Trophoblast cell (in vitro differentiated cells and primary cell): Measurements from ENCODE around the gene FN3K.

Source experiments
- DNase-seq, 2 donors: peaks; one replicate each; pipeline ENCODE4 v3.0.0-alpha.2; 2016
- H2AFZ ChIP-seq: 2 replicates; pipeline ENCODE4 v1.6.1; 2013; ENCODE audit warnings: low read length, moderate library complexity, mild to moderate bottlenecking; ENCODE audit not compliant: insufficient read depth, poor library complexity
- H2AK5ac ChIP-seq: 2 replicates; pipeline ENCODE4 v1.6.1; 2013; ENCODE audit warnings: mild to moderate bottlenecking, low read length
- H2BK120ac ChIP-seq: 2 replicates; pipeline ENCODE4 v1.6.1; 2013; ENCODE audit warnings: low read length, mild to moderate bottlenecking, moderate library complexity; ENCODE audit not compliant: insufficient read depth, poor library complexity
- H2BK12ac ChIP-seq: 2 replicates; pipeline ENCODE4 v1.6.1; 2013; ENCODE audit warnings: mild to moderate bottlenecking, low read length, moderate library complexity
- H2BK5ac ChIP-seq: 2 replicates; pipeline ENCODE4 v1.6.1; 2013; ENCODE audit warnings: low read length, low read depth, moderate library complexity, mild to moderate bottlenecking; ENCODE audit not compliant: poor library complexity
- H3K14ac ChIP-seq: 2 replicates; pipeline ENCODE4 v1.6.1; 2013; ENCODE audit warnings: mild to moderate bottlenecking, low read length
- H3K18ac ChIP-seq: 2 replicates; pipeline ENCODE4 v1.6.1; 2013; ENCODE audit warnings: mild to moderate bottlenecking, low read length
- H3K23ac ChIP-seq: 2 replicates; pipeline ENCODE4 v1.6.1; 2013; ENCODE audit warnings: low read length
- H3K27ac ChIP-seq: 2 replicates; pipeline ENCODE4 v1.5.1; 2013; ENCODE audit warnings: low read depth, mild to moderate bottlenecking, inconsistent platforms, low read length, moderate library complexity
- H3K27me3 ChIP-seq: 2 replicates; pipeline ENCODE4 v1.6.1; 2013; ENCODE audit warnings: inconsistent platforms, mild to moderate bottlenecking, low read length, moderate library complexity; ENCODE audit not compliant: insufficient read depth
- H3K36me3 ChIP-seq, 2 experiments: 1 replicate in 1 of 2; 2 replicates in 1 of 2; pipeline ENCODE4 v1.6.1; 2013; ENCODE audit warnings: low read length in 2 of 2, mild to moderate bottlenecking in 2 of 2, moderate library complexity in 1 of 2; ENCODE audit not compliant: insufficient read depth in 2 of 2, control insufficient read depth in 1 of 2
- H3K4ac ChIP-seq: 2 replicates; pipeline ENCODE4 v1.6.1; 2013; ENCODE audit warnings: low read depth, mild to moderate bottlenecking, low read length, moderate library complexity
- H3K4me1 ChIP-seq, 2 experiments: 1 replicate in 1 of 2; 2 replicates in 1 of 2; pipeline ENCODE4 v1.6.1; 2013; ENCODE audit warnings: low read length in 2 of 2, mild to moderate bottlenecking in 2 of 2, moderate library complexity in 1 of 2; ENCODE audit not compliant: insufficient read depth in 2 of 2, control insufficient read depth in 1 of 2
- H3K4me2 ChIP-seq: 2 replicates; pipeline ENCODE4 v1.6.1; 2013; ENCODE audit warnings: inconsistent platforms, mild to moderate bottlenecking, low read length, moderate library complexity
- H3K4me3 ChIP-seq: 2 replicates; pipeline ENCODE4 v1.5.1; 2013; ENCODE audit warnings: mild to moderate bottlenecking, low read depth, low read length, inconsistent platforms
- H3K79me1 ChIP-seq: one replicate; pipeline ENCODE4 v1.6.1; 2013; ENCODE audit warnings: low read length
- H3K79me2 ChIP-seq: 2 replicates; pipeline ENCODE4 v1.6.1; 2013; ENCODE audit warnings: low read length, mild to moderate bottlenecking; ENCODE audit not compliant: control insufficient read depth, insufficient read depth, poor library complexity
- H3K9ac ChIP-seq: 2 replicates; pipeline ENCODE4 v1.6.1; 2013; ENCODE audit warnings: mild to moderate bottlenecking, low read length
- H3K9me3 ChIP-seq: 2 replicates; pipeline ENCODE4 v1.6.1; 2013; ENCODE audit warnings: low read depth, mild to moderate bottlenecking, control low read depth, inconsistent platforms, low read length; ENCODE audit not compliant: insufficient read depth
- H4K12ac ChIP-seq: 2 replicates; pipeline ENCODE4 v1.6.1; 2013; ENCODE audit warnings: low read depth, mild to moderate bottlenecking, low read length, moderate library complexity
- H4K8ac ChIP-seq: 2 replicates; pipeline ENCODE4 v1.6.1; 2013; ENCODE audit warnings: low read depth, mild to moderate bottlenecking, low read length, moderate library complexity
- H4K91ac ChIP-seq: one replicate; pipeline ENCODE4 v1.6.1; 2013; ENCODE audit warnings: low read depth, mild to moderate bottlenecking, low read length, moderate library complexity
- WGBS: extraction: QIAGEN DNeasy Blood & Tissue Kit; methylation state at CpG from one replicate; pipeline ENCODE4 v1.1.7; 2013; ENCODE audit warnings: missing lambda C conversion rate; ENCODE audit not compliant: insufficient read length, insufficient coverage; ENCODE audit errors: extremely low coverage; 5-methylcytosine and 5-hydroxymethylcytosine counted together

The FN3K gene

GRCh38 chr17:82750241-82750908 is 15.0 kb downstream of the FN3K start:
- H3K4ac ChIP-seq = no peak overlapping the region
- H3K4me1 ChIP-seq = peaks cover 2 to 9% of the 10 kb centered on the region in 2 experiments
- no peak overlapping the region for H2BK120ac ChIP-seq
- H4K12ac ChIP-seq = no peak overlapping the region
- H2AFZ ChIP-seq = no peak overlapping the region
- no peak overlapping the region for H3K4me3 ChIP-seq
- H3K27ac ChIP-seq = no peak overlapping the region
- H3K4me2 ChIP-seq = no peak overlapping the region
- no peak overlapping the region for H2BK5ac ChIP-seq
- H3K18ac ChIP-seq = no peak overlapping the region
- no peak overlapping the region for H4K91ac ChIP-seq
- peaks cover 4% of the 10 kb centered on the region for H3K79me1 ChIP-seq
- DNase-seq = no peak
- H3K79me2 ChIP-seq = peaks cover 4% of the 10 kb centered on the region
- H3K9ac ChIP-seq = no peak overlapping the region
- no peak overlapping the region for H3K23ac ChIP-seq
- no peak overlapping the region for H2AK5ac ChIP-seq
- H2BK12ac ChIP-seq = no peak overlapping the region
- H3K27me3 ChIP-seq = peaks cover 8% of the 10 kb centered on the region
- no peak overlapping the region for H3K14ac ChIP-seq
- H3K36me3 ChIP-seq = no peaks in the 10 kb centered on the region
- H4K8ac ChIP-seq = no peak overlapping the region
- no CpG with 5 or more reads among the region's 40 CpGs for WGBS
- H3K9me3 ChIP-seq = peaks cover 6% of the 10 kb centered on the region

DNA sequence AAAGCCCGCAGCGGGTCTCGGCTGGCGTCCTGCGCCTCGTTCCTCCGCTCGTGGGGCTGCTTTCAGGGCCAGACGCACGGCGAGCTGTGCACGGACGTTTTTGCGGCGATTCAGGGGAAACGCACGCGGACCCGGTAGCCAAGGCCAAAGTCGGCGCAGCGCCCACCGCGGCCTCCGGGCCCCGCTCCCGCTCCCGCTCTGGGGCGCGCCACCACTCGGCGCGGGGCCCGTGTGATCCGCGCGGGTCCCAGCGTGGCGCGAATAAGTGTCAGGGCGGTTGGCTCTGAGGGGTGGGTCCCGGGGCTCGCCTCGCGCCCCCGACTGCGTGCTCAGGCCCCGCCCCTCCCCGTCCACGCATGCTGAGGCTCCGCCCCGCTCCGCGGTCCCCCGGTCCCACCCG is 15.8 kb downstream of the FN3K start:
- Histone ChIP-seq H3K36me3 (no peaks in the 10 kb centered on the region), H3K9me3 (peaks cover 6% of the 10 kb centered on the region), H3K27ac (no peak overlapping the region), H4K8ac (peak overlapping the region; percentile 65), H2AFZ (peak overlapping the region; percentile 79), H3K4me3 (peak overlapping the region; percentile 75), H3K9ac (peak overlapping the region; percentile 68), H3K4ac (no peak overlapping the region), H3K79me2 (peaks cover 4% of the 10 kb centered on the region), H4K12ac (peak overlapping the region; percentile 85), H3K79me1 (peaks cover 4% of the 10 kb centered on the region), H4K91ac (no peak overlapping the region), H3K18ac (no peak overlapping the region), H3K23ac (no peak overlapping the region), H2AK5ac (no peak overlapping the region), H2BK5ac (no peak overlapping the region), H3K27me3 (peaks cover 8% of the 10 kb centered on the region), H3K14ac (peak overlapping the region; percentile 68), H2BK120ac (no peak overlapping the region), H3K4me2 (peak overlapping the region; percentile 97), H2BK12ac (no peak overlapping the region), H3K4me1 (peaks cover 2 to 9% of the 10 kb centered on the region in 2 experiments)
- no CpG with 5 or more reads among the region's 56 CpGs for WGBS
- peak in 1 of 2 donors; percentile 45 for DNase-seq

DNA sequence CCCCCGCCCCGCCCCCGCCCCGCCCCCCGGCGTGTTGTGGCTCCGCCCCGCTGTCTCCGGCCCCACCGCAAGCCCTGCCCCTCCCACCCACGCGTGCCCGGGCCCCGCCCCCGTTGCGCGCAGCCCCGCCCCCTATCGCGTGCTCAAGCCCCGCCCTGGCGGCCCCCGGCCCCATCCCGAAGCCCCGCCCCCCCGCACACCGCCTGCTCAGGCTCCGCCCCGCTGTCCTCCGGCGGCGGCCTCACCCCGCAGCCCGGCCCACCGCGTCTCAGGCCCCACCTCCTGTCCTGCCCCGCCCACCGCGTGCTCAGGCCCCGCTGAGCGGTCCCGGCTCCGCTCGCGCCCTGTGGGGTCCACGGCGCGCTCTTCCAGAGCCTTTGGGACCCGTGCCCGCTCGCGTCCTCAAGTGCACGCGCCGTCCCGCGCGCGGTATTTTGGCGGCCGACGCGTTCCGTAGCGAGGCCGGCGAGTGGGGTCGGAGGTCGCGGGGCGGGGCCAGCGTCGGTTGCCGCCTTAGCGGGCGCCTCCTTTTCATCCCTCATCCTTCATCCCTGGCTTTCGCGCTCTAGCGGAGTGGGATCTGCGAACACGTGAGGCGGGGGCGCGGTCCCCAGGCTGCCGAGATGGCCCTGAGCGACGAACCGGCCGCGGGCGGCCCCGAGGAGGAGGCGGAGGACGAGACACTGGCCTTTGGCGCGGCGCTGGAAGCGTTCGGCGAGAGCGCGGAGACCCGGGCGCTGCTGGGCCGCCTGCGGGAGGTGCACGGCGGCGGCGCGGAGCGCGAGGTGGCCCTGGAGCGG is 16.4 kb downstream of the FN3K start, which contains the start of gene TBCD:
TSS of gene TBCD (plus strand) at position 495 of the 800 bp plus-strand sequence. CDS start at position 624, 129 bp downstream.
- peak within 1 kb of the TSS; percentile 18 for H3K27ac ChIP-seq
- no peaks in the 10 kb centered on the region for H3K36me3 ChIP-seq
- H4K12ac ChIP-seq = peak within 1 kb of the TSS; percentile 85
- peak within 1 kb of the TSS; percentile 72 for H4K91ac ChIP-seq
- no CpG with 5 or more reads among the region's 114 CpGs for WGBS
- H2AFZ ChIP-seq = peak within 1 kb of the TSS; percentile 89
- H2BK120ac ChIP-seq = peak within 1 kb of the TSS; percentile 65
- H3K4me1 ChIP-seq = peaks cover 2 to 9% of the 10 kb centered on the region in 2 experiments
- peak within 1 kb of the TSS; percentile 60 for H3K18ac ChIP-seq
- H3K27me3 ChIP-seq = peaks cover 8% of the 10 kb centered on the region
- H2AK5ac ChIP-seq = no peak within 1 kb of the TSS
- H3K4me2 ChIP-seq = peak within 1 kb of the TSS; percentile 97
- H2BK5ac ChIP-seq = peak within 1 kb of the TSS; percentile 37
- DNase-seq = peak; percentile 59 to 78
- H3K9ac ChIP-seq = peak within 1 kb of the TSS; percentile 68
- no peak within 1 kb of the TSS for H2BK12ac ChIP-seq
- peaks cover 6% of the 10 kb centered on the region for H3K9me3 ChIP-seq
- peak within 1 kb of the TSS; percentile 68 for H3K14ac ChIP-seq
- peaks cover 4% of the 10 kb centered on the region for H3K79me1 ChIP-seq
- H3K23ac ChIP-seq = no peak within 1 kb of the TSS
- no peak within 1 kb of the TSS for H3K4ac ChIP-seq
- H4K8ac ChIP-seq = peak within 1 kb of the TSS; percentile 68
- peaks cover 4% of the 10 kb centered on the region for H3K79me2 ChIP-seq
- peak within 1 kb of the TSS; percentile 89 for H3K4me3 ChIP-seq

DNA sequence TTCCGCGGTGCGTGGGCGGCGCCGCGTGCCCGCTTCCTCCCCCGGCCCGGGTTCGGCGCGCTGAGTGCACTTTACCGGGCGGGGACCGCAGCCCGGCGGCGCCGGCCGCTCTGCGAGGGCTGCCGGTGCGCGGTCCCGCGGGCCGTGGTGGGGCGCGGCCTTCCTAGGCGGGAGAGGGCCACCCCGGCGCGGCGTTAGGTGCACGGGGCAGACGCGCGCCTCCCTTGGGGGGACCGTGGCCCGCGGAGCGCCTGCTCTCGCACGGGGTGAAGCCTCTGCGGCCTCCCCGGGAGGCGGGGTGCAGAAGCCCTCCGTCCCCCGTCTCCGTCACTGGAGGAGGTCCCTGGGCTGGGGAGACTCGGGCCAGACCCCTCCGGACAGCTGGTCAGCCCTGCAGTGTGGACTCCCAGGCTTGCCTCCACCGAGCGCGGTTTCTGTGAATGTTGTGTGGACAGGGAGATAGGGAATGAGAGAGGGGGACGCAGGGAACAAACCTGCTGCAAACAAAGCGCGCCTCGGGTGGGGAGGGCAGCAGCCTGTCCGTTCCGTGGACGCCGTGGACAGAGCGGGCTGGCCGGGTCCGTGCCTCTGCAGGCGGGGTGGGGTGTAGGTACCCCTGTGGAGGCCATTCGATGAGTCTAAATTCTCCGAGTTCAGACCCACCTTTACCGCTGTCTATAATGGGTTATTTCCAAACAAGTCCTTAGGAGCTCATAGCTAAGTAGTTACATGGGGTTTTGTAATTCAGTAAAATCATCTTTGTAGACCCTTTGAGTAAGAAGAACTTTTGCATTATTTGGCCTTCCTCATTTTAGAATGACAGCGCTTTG is 17.2 kb downstream of the FN3K start:
- Histone ChIP-seq H3K79me2 (peaks cover 4% of the 10 kb centered on the region), H3K79me1 (peaks cover 4% of the 10 kb centered on the region), H2BK120ac (no peak overlapping the region), H3K4me1 (peaks cover 2 to 9% of the 10 kb centered on the region in 2 experiments), H3K4ac (no peak overlapping the region), H4K8ac (no peak overlapping the region), H4K12ac (no peak overlapping the region), H3K27me3 (peaks cover 8% of the 10 kb centered on the region), H3K4me2 (peak overlapping the region; percentile 97), H3K4me3 (peak overlapping the region; percentile 89), H3K27ac (no peak overlapping the region), H3K14ac (peak overlapping the region; percentile 11), H3K23ac (no peak overlapping the region), H4K91ac (peak overlapping the region; percentile 57), H2AK5ac (no peak overlapping the region), H3K9me3 (peaks cover 6% of the 10 kb centered on the region), H2BK5ac (no peak overlapping the region), H3K9ac (peak overlapping the region; percentile 62), H2BK12ac (no peak overlapping the region), H3K36me3 (peaks cover 0 to 4% of the 10 kb centered on the region in 2 experiments), H2AFZ (peak overlapping the region; percentile 89), H3K18ac (no peak overlapping the region)
- DNase-seq = no peak
- WGBS = no CpG with 5 or more reads among the region's 72 CpGs
